ENCODE results near the gene IQGAP1.
A peak's percentile ranks its signal among the peaks of the same experiment; 100 is the strongest.

The IQGAP1 gene

GRCh38 chr15:90478846-90479481 lies 90.9 kb downstream of the IQGAP1 start:
- no peak overlapping the region for H3K4me3 ChIP-seq (ENCODE audit: low read depth, low read length)
- no peak for DNase-seq (ENCODE audit: low read depth)
- no peak for TF ChIP-seq CTCF (IDR thresholded peaks at IDR 0.05; ENCODE audit: insufficient read depth, low read depth, low read length, missing control alignments)

GRCh38 chr15:90479656-90480055 lies 91.6 kb downstream of the IQGAP1 start:
- no peak for TF ChIP-seq CTCF (IDR thresholded peaks at IDR 0.05; ENCODE audit: insufficient read depth, low read depth, low read length, missing control alignments)

GRCh38 chr15:90481023-90481422 lies 93.0 kb downstream of the IQGAP1 start:
- DNase-seq (ENCODE audit: low read depth): peak; percentile 29
- H3K4me3 ChIP-seq (ENCODE audit: low read depth, low read length): no peak overlapping the region
- no peak for TF ChIP-seq CTCF (IDR thresholded peaks at IDR 0.05; ENCODE audit: insufficient read depth, low read depth, low read length, missing control alignments)

More at GRCh38 chr15:90479656-90480055, 91.6 kb downstream of the IQGAP1 start:
- DNase-seq (ENCODE audit: low read depth): no peak
- no peak overlapping the region for H3K4me3 ChIP-seq (ENCODE audit: low read depth, low read length)

GRCh38 chr15:90482124-90483011 lies 94.3 kb downstream of the IQGAP1 start:
- H3K4me3 ChIP-seq (ENCODE audit: low read depth, low read length): no peak overlapping the region
- DNase-seq (ENCODE audit: low read depth): peak; percentile 54
- peak; percentile 65 for TF ChIP-seq CTCF (IDR thresholded peaks at IDR 0.05; ENCODE audit: insufficient read depth, low read depth, low read length, missing control alignments)

- DNase-seq (ENCODE audit: low read depth): no peak
- TF ChIP-seq CTCF (IDR thresholded peaks at IDR 0.05; ENCODE audit: insufficient read depth, low read depth, low read length, missing control alignments): no peak
- no peak overlapping the region for H3K4me3 ChIP-seq (ENCODE audit: low read depth, low read length)
These were observed 94.9 kb downstream of the IQGAP1 start for GRCh38 chr15:90483012-90483307.

- DNase-seq (ENCODE audit: low read depth): no peak
- H3K4me3 ChIP-seq (ENCODE audit: low read depth, low read length): no peak overlapping the region
- no peak for TF ChIP-seq CTCF (IDR thresholded peaks at IDR 0.05; ENCODE audit: insufficient read depth, low read depth, low read length, missing control alignments)
These were observed 95.6 kb downstream of the IQGAP1 start for GRCh38 chr15:90483637-90484036.

Measured in GM12865 (cell line).